Liver (tissue), 9 donors: ENCODE data around the gene CSMD2. TPM values are rescaled to one million over a fixed set of nuclear protein-coding genes. Genes with fewer than 3 reads are reported as not detected.

ENCODE experiments used
- DNase-seq: peaks from one replicate; pipeline ENCODE4 v3.0.0-alpha.2; 2017; ENCODE audit warnings: low spot score
- H3K27ac ChIP-seq, 2 donors: one replicate each; pipeline ENCODE4 v1.7.0; 2013; ENCODE audit warnings: inconsistent platforms in 2 of 2, low read length in 2 of 2, control low read depth in 1 of 2, low read depth in 1 of 2, mild to moderate bottlenecking in 1 of 2
- H3K27me3 ChIP-seq, 4 donors: one replicate each; pipeline versions ENCODE4 v1.6.1 to v1.7.0; 2013; ENCODE audit warnings: low read length in 3 of 4, inconsistent platforms in 1 of 4, mild to moderate bottlenecking in 1 of 4, moderate library complexity in 1 of 4; ENCODE audit not compliant: control insufficient read depth in 4 of 4, insufficient read depth in 4 of 4
- H3K36me3 ChIP-seq, 4 donors: one replicate each; pipeline versions ENCODE4 v1.6.1 to v1.7.0; 2013; ENCODE audit warnings: low read length in 3 of 4, mild to moderate bottlenecking in 3 of 4, low read depth in 1 of 4, moderate library complexity in 1 of 4; ENCODE audit not compliant: control insufficient read depth in 4 of 4, insufficient read depth in 3 of 4
- H3K4me1 ChIP-seq, 4 donors: one replicate each; pipeline versions ENCODE4 v1.6.1 to v1.7.0; 2013; ENCODE audit warnings: low read length in 3 of 4, mild to moderate bottlenecking in 3 of 4, moderate library complexity in 1 of 4; ENCODE audit not compliant: control insufficient read depth in 4 of 4, insufficient read depth in 4 of 4
- H3K4me3 ChIP-seq, 3 donors: one replicate each; pipeline versions ENCODE4 v1.6.1 to v1.7.0; 2013; ENCODE audit warnings: low read length in 3 of 3, control low read depth in 1 of 3, low read depth in 1 of 3, mild to moderate bottlenecking in 1 of 3
- H3K9ac ChIP-seq, 2 donors: one replicate each; pipeline ENCODE4 v1.7.0; 2013; ENCODE audit warnings: low read length in 2 of 2, mild to moderate bottlenecking in 2 of 2, moderate library complexity in 2 of 2, control low read depth in 1 of 2, low read depth in 1 of 2
- H3K9me3 ChIP-seq, 4 donors: one replicate each; pipeline versions ENCODE4 v1.6.1 to v1.7.0; 2013; ENCODE audit warnings: low read length in 3 of 4; ENCODE audit not compliant: control insufficient read depth in 4 of 4
- ATF3 ChIP-seq: IDR thresholded peaks from 2 replicates; pipeline ENCODE4 v1.6.1; 2016; ENCODE audit warnings: antibody characterized with exemption
- EGR1 ChIP-seq, 2 donors: IDR thresholded peaks; 2 replicates each; pipeline ENCODE4 v1.6.1; 2016 to 2018; ENCODE audit warnings: antibody characterized with exemption in 2 of 2, low read depth in 2 of 2
- FOXA1 ChIP-seq: IDR thresholded peaks from 2 replicates; pipeline ENCODE4 v1.6.1; 2016; ENCODE audit warnings: antibody characterized with exemption
- FOXA2 ChIP-seq: IDR thresholded peaks from 2 replicates; pipeline ENCODE4 v1.6.1; 2016; ENCODE audit warnings: antibody characterized with exemption
- GABPA ChIP-seq, 2 donors: IDR thresholded peaks in 1 of 2; conservative IDR thresholded peaks in 1 of 2; 2 replicates each; pipeline ENCODE4 v1.6.1; 2016; ENCODE audit warnings: antibody characterized with exemption in 2 of 2, mild to moderate bottlenecking in 1 of 2, moderate library complexity in 1 of 2
- HNF4A ChIP-seq, 2 donors: conservative IDR thresholded peaks; 2 replicates each; pipeline ENCODE4 v1.6.1; 2016; ENCODE audit warnings: antibody characterized with exemption in 2 of 2, mild to moderate bottlenecking in 2 of 2
- HNF4G ChIP-seq: IDR thresholded peaks from 2 replicates; pipeline ENCODE4 v1.6.1; 2016; ENCODE audit warnings: antibody characterized with exemption
- JUND ChIP-seq, 2 donors: IDR thresholded peaks; 2 replicates each; pipeline ENCODE4 v1.6.1; 2016; ENCODE audit warnings: antibody characterized with exemption in 2 of 2
- MAX ChIP-seq: IDR thresholded peaks from 2 replicates; pipeline ENCODE4 v1.6.1; 2016; ENCODE audit warnings: antibody characterized with exemption
- NR2F2 ChIP-seq: IDR thresholded peaks from 2 replicates; pipeline ENCODE4 v1.6.1; 2016; ENCODE audit warnings: antibody characterized with exemption
- RAD21 ChIP-seq, 2 donors: IDR thresholded peaks; 2 replicates each; pipeline ENCODE4 v1.6.1; 2016; ENCODE audit warnings: antibody characterized with exemption in 2 of 2, mild to moderate bottlenecking in 2 of 2
- REST ChIP-seq: IDR thresholded peaks from 2 replicates; pipeline ENCODE4 v1.6.1; 2016; ENCODE audit warnings: antibody characterized with exemption, mild to moderate bottlenecking
- RXRA ChIP-seq, 2 donors: IDR thresholded peaks; 2 replicates each; pipeline ENCODE4 v1.6.1; 2017 to 2018; ENCODE audit warnings: antibody characterized with exemption in 2 of 2, mild to moderate bottlenecking in 1 of 2
- SP1 ChIP-seq: IDR thresholded peaks from 2 replicates; pipeline ENCODE4 v1.6.1; 2018; ENCODE audit warnings: antibody characterized with exemption, mild to moderate bottlenecking
- TAF1 ChIP-seq: conservative IDR thresholded peaks from 2 replicates; pipeline ENCODE4 v1.6.1; 2016; ENCODE audit warnings: antibody characterized with exemption, mild to moderate bottlenecking
- YY1 ChIP-seq: IDR thresholded peaks from 2 replicates; pipeline ENCODE4 v1.6.1; 2016; ENCODE audit warnings: antibody characterized with exemption, mild to moderate bottlenecking
- ZBTB33 ChIP-seq: IDR thresholded peaks from 2 replicates; pipeline ENCODE4 v1.6.1; 2016; ENCODE audit warnings: antibody characterized with exemption
- WGBS: extraction: QIAGEN DNeasy Blood & Tissue Kit; methylation state at CpG from one replicate; pipeline ENCODE4 v1.1.7; 2013; 5-methylcytosine and 5-hydroxymethylcytosine counted together
- polyA plus RNA-seq, 2 donors: library from polyadenylated mRNA; stranded (reverse) in 1 of 2; unstranded in 1 of 2; fragments of 200-250 nt in 1 of 2; fragments of >200 nt in 1 of 2; fragmentation: Nextera tagmentation in 1 of 2; extraction: Ambion mirVana in 1 of 2; gene quantifications; one replicate each; pipeline versions ENCODE4 v1.2.1 to v1.2.3, GENCODE V29; 2013 to 2015
- total RNA-seq, 2 donors: library from RNA; depleted of rRNA; stranded (reverse); fragments of >200 nt; gene quantifications; one replicate each; pipeline ENCODE4 v1.2.3, GENCODE V29; 2014
- TF ChIP-seq, protein P1 (sequence below): fragments of 150-350 bp; IDR thresholded peaks from 2 replicates; pipeline ENCODE4 v1.5.1; 2017; ENCODE audit warnings: improper control_type of control experiment, low read depth, low read length; ENCODE audit not compliant: missing input control
- donor health status: healthy.
- donor health status: healthy.
- donor health status: healthy.
- donor health status: healthy.
- donor health status: healthy.

The CSMD2 gene
- total and polyA plus RNA-seq, 4 donors, result 0.08 to 0.09 TPM; not detected in 2

DNA sequence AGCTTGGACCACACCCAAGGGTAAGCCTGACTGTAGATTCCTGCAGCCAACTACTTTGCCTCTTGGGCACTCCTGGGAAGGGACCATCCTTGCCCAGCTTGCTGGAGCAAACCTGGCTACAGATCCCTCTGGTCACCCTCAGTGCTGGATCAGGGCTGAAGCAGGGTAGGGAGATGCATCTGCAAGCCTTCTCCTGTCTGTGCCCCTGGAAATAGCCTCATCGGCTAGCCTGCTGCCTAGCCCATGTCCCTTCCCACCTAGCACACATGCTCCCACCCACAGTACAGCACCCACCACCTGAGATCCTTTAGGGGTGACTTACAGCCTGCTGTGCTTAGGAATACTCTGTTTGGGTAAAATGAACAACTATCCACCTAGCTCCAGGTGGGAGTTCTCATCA lies 478.5 kb downstream of the CSMD2 start:
- H3K36me3 ChIP-seq, result no peaks in the 10 kb centered on the region
- no peak for DNase-seq
- 88% methylated on average over 1 of the region's 1 CpG for WGBS
- no peak for TF ChIP-seq HNF4G
- TF ChIP-seq, protein P1, sequence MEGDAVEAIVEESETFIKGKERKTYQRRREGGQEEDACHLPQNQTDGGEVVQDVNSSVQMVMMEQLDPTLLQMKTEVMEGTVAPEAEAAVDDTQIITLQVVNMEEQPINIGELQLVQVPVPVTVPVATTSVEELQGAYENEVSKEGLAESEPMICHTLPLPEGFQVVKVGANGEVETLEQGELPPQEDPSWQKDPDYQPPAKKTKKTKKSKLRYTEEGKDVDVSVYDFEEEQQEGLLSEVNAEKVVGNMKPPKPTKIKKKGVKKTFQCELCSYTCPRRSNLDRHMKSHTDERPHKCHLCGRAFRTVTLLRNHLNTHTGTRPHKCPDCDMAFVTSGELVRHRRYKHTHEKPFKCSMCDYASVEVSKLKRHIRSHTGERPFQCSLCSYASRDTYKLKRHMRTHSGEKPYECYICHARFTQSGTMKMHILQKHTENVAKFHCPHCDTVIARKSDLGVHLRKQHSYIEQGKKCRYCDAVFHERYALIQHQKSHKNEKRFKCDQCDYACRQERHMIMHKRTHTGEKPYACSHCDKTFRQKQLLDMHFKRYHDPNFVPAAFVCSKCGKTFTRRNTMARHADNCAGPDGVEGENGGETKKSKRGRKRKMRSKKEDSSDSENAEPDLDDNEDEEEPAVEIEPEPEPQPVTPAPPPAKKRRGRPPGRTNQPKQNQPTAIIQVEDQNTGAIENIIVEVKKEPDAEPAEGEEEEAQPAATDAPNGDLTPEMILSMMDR, result no peak
- TF ChIP-seq TAF1, result no peak
- TF ChIP-seq HNF4A (conservative IDR thresholded peaks at IDR 0.05), result no peak
- TF ChIP-seq ZBTB33, result no peak
- no peak for TF ChIP-seq ATF3
- no peak for TF ChIP-seq YY1
- TF ChIP-seq GABPA (IDR thresholded peaks at IDR 0.05 in 1 of 2, conservative IDR thresholded peaks at IDR 0.05 in 1 of 2), result no peak
- no peak for TF ChIP-seq NR2F2
- TF ChIP-seq EGR1 (IDR thresholded peaks at IDR 0.05; ENCODE audit: low read depth in 2 of 2), result no peak
- no peak for TF ChIP-seq RXRA (IDR thresholded peaks at IDR 0.05)
- TF ChIP-seq REST, result no peak
- TF ChIP-seq FOXA1, result no peak
- TF ChIP-seq JUND (IDR thresholded peaks at IDR 0.05), result no peak
- no peak for TF ChIP-seq FOXA2
- TF ChIP-seq SP1, result no peak
- no peak for TF ChIP-seq MAX
- no peak for TF ChIP-seq RAD21 (IDR thresholded peaks at IDR 0.05)
- H3K9me3 ChIP-seq, result no peaks in the 10 kb centered on the region
- H3K4me1 ChIP-seq, result no peaks in the 10 kb centered on the region
- H3K4me3 ChIP-seq, result no peak overlapping the region
- peaks cover 0 to 8% (median 3%) of the 10 kb centered on the region in 4 donors for H3K27me3 ChIP-seq
- H3K9ac ChIP-seq, result no peak overlapping the region
- no peak overlapping the region for H3K27ac ChIP-seq
